ENCODE results near the gene PLA2G7. TPM values are rescaled to one million over a fixed set of nuclear protein-coding genes. Genes with fewer than 3 reads are reported as not detected.

The PLA2G7 gene
- polyA plus RNA-seq, 3 donors from 2014 or later, result 0.26 to 2.2 TPM; not detected in 1

GRCh38 chr6:46741482-46741881 is 6.3 kb upstream of the PLA2G7 start:
- Mint-ChIP-seq H3K27ac (no peak overlapping the region), H3K9me3 (peaks cover 0 to 4% (median under 1%) of the 10 kb centered on the region in 6 donors), H3K27me3 (ENCODE audit: low read depth in 3 of 3) (peaks cover 10 to 11% (median 10%) of the 10 kb centered on the region in 3 donors), H3K4me1 (no peaks in the 10 kb centered on the region), H3K36me3 (no peaks in the 10 kb centered on the region), H3K4me3 (no peak overlapping the region)
- DNase-seq, result no peak

GRCh38 chr6:46736906-46737305 is 1.7 kb upstream of the PLA2G7 start:
- Mint-ChIP-seq H3K4me1 (no peaks in the 10 kb centered on the region), H3K27ac (no peak overlapping the region), H3K27me3 (ENCODE audit: low read depth in 3 of 3) (peaks cover 9 to 37% (median 22%) of the 10 kb centered on the region in 3 donors), H3K9me3 (peaks cover 0 to 4% (median 0%) of the 10 kb centered on the region in 6 donors), H3K36me3 (peaks cover 0 to 4% (median 0%) of the 10 kb centered on the region in 3 donors), H3K4me3 (no peak overlapping the region)
- DNase-seq, result no peak

GRCh38 chr6:46735720-46736031 is 501 bp upstream of the PLA2G7 start:
- DNase-seq, result no peak
- H3K4me1 Mint-ChIP-seq, result no peaks in the 10 kb centered on the region
- peaks cover 0 to 4% (median 0%) of the 10 kb centered on the region in 6 donors for H3K9me3 Mint-ChIP-seq
- H3K36me3 Mint-ChIP-seq, result peaks cover 0 to 4% (median 0%) of the 10 kb centered on the region in 3 donors
- no peak overlapping the region for H3K27ac Mint-ChIP-seq
- peaks cover 9 to 36% (median 22%) of the 10 kb centered on the region in 3 donors for H3K27me3 Mint-ChIP-seq (ENCODE audit: low read depth in 3 of 3)
- peak overlapping the region in 1 of 5 donors; percentile 48 for H3K4me3 Mint-ChIP-seq

- peaks cover 9 to 39% (median 20%) of the 10 kb centered on the region in 3 donors for H3K27me3 Mint-ChIP-seq (ENCODE audit: low read depth in 3 of 3)
- peaks cover 0 to 4% (median 0%) of the 10 kb centered on the region in 3 donors for H3K36me3 Mint-ChIP-seq
- DNase-seq, result no peak
- H3K9me3 Mint-ChIP-seq, result peaks cover 0 to 4% (median 0%) of the 10 kb centered on the region in 6 donors
- no peak overlapping the region for H3K4me3 Mint-ChIP-seq
- no peak overlapping the region for H3K27ac Mint-ChIP-seq
- H3K4me1 Mint-ChIP-seq, result no peaks in the 10 kb centered on the region
Observed at GRCh38 chr6:46733341-46733801, 1.8 kb downstream of the PLA2G7 start.

GRCh38 chr6:46730921-46731461 is 4.2 kb downstream of the PLA2G7 start:
- H3K4me3 Mint-ChIP-seq, result no peak overlapping the region
- H3K36me3 Mint-ChIP-seq, result peaks cover 0 to 4% (median 0%) of the 10 kb centered on the region in 3 donors
- H3K27ac Mint-ChIP-seq, result no peak overlapping the region
- no peak for DNase-seq
- H3K27me3 Mint-ChIP-seq (ENCODE audit: low read depth in 3 of 3), result peaks cover 3 to 32% (median 17%) of the 10 kb centered on the region in 3 donors
- H3K9me3 Mint-ChIP-seq, result no peaks in the 10 kb centered on the region
- H3K4me1 Mint-ChIP-seq, result no peaks in the 10 kb centered on the region

- Mint-ChIP-seq H3K27ac (no peak overlapping the region), H3K27me3 (ENCODE audit: low read depth in 3 of 3) (peaks cover 3 to 29% (median 13%) of the 10 kb centered on the region in 3 donors), H3K4me1 (no peaks in the 10 kb centered on the region), H3K4me3 (no peak overlapping the region), H3K9me3 (no peaks in the 10 kb centered on the region), H3K36me3 (peaks cover 0 to 4% (median 0%) of the 10 kb centered on the region in 3 donors)
- no peak for DNase-seq
Observed at GRCh38 chr6:46729787-46730326, 5.3 kb downstream of the PLA2G7 start.

- no peaks in the 10 kb centered on the region for H3K9me3 Mint-ChIP-seq
- peaks cover 2 to 14% (median 2%) of the 10 kb centered on the region in 3 donors for H3K27me3 Mint-ChIP-seq (ENCODE audit: low read depth in 3 of 3)
Observed at GRCh38 chr6:46720401-46720800, 14.8 kb downstream of the PLA2G7 start.

GRCh38 chr6:46719099-46719498 is 16.1 kb downstream of the PLA2G7 start:
- H3K4me1 Mint-ChIP-seq, result no peaks in the 10 kb centered on the region
- H3K4me3 Mint-ChIP-seq, result no peak overlapping the region
- no peaks in the 10 kb centered on the region for H3K9me3 Mint-ChIP-seq
- H3K27ac Mint-ChIP-seq, result no peak overlapping the region
- peaks cover 2 to 14% (median 2%) of the 10 kb centered on the region in 3 donors for H3K27me3 Mint-ChIP-seq (ENCODE audit: low read depth in 3 of 3)
- no peak for DNase-seq
- no peaks in the 10 kb centered on the region for H3K36me3 Mint-ChIP-seq

More at GRCh38 chr6:46720401-46720800, 14.8 kb downstream of the PLA2G7 start:
- DNase-seq, result no peak
- H3K36me3 Mint-ChIP-seq, result no peaks in the 10 kb centered on the region
- H3K27ac Mint-ChIP-seq, result no peak overlapping the region
- H3K4me3 Mint-ChIP-seq, result no peak overlapping the region
- H3K4me1 Mint-ChIP-seq, result no peaks in the 10 kb centered on the region

- Mint-ChIP-seq H3K9me3 (peaks cover 0 to 5% (median 0%) of the 10 kb centered on the region in 6 donors), H3K27ac (no peak overlapping the region), H3K4me3 (no peak overlapping the region), H3K27me3 (ENCODE audit: low read depth in 3 of 3) (peaks cover 2 to 12% (median 4%) of the 10 kb centered on the region in 3 donors), H3K36me3 (no peaks in the 10 kb centered on the region), H3K4me1 (no peaks in the 10 kb centered on the region)
- DNase-seq, result no peak
Observed at GRCh38 chr6:46715141-46715540, 20.0 kb downstream of the PLA2G7 start.

- H3K36me3 Mint-ChIP-seq, result no peaks in the 10 kb centered on the region
- peaks cover 2 to 4% (median 2%) of the 10 kb centered on the region in 3 donors for H3K27me3 Mint-ChIP-seq (ENCODE audit: low read depth in 3 of 3)
Observed at GRCh38 chr6:46711491-46711890, 23.7 kb downstream of the PLA2G7 start.

GRCh38 chr6:46706464-46706863 is 28.7 kb downstream of the PLA2G7 start:
- Mint-ChIP-seq H3K27me3 (ENCODE audit: low read depth in 3 of 3) (peaks cover 0 to 9% (median 2%) of the 10 kb centered on the region in 3 donors), H3K36me3 (no peaks in the 10 kb centered on the region), H3K4me1 (no peaks in the 10 kb centered on the region), H3K27ac (no peak overlapping the region), H3K9me3 (no peaks in the 10 kb centered on the region), H3K4me3 (no peak overlapping the region)
- DNase-seq, result no peak

More at GRCh38 chr6:46711491-46711890, 23.7 kb downstream of the PLA2G7 start:
- no peak for DNase-seq
- Mint-ChIP-seq H3K9me3 (peaks cover 0 to 5% (median 0%) of the 10 kb centered on the region in 6 donors), H3K4me1 (no peaks in the 10 kb centered on the region), H3K27ac (no peak overlapping the region), H3K4me3 (no peak overlapping the region)

GRCh38 chr6:46704562-46704961 is 30.6 kb downstream of the PLA2G7 start:
- Mint-ChIP-seq H3K9me3 (no peaks in the 10 kb centered on the region), H3K4me1 (no peaks in the 10 kb centered on the region), H3K36me3 (no peaks in the 10 kb centered on the region), H3K27me3 (ENCODE audit: low read depth in 3 of 3) (peaks cover 0 to 5% (median 0%) of the 10 kb centered on the region in 3 donors), H3K27ac (no peak overlapping the region), H3K4me3 (no peak overlapping the region)
- no peak for DNase-seq

GRCh38 chr6:46699970-46700369 is 35.2 kb downstream of the PLA2G7 start:
- DNase-seq, result no peak
- Mint-ChIP-seq H3K36me3 (no peaks in the 10 kb centered on the region), H3K4me1 (no peaks in the 10 kb centered on the region), H3K9me3 (peaks cover 0 to 3% (median 0%) of the 10 kb centered on the region in 6 donors), H3K4me3 (no peak overlapping the region), H3K27ac (no peak overlapping the region), H3K27me3 (ENCODE audit: low read depth in 3 of 3) (peaks cover 0 to 5% (median 0%) of the 10 kb centered on the region in 3 donors)

- H3K27ac Mint-ChIP-seq, result no peak overlapping the region
- DNase-seq, result no peak
- no peaks in the 10 kb centered on the region for H3K4me1 Mint-ChIP-seq
- H3K9me3 Mint-ChIP-seq, result peaks cover 0 to 2% (median 0%) of the 10 kb centered on the region in 6 donors
- H3K36me3 Mint-ChIP-seq, result no peaks in the 10 kb centered on the region
- peaks cover 3 to 8% (median 5%) of the 10 kb centered on the region in 3 donors for H3K27me3 Mint-ChIP-seq (ENCODE audit: low read depth in 3 of 3)
- H3K4me3 Mint-ChIP-seq, result no peak overlapping the region
Observed at GRCh38 chr6:46690911-46691451, 44.2 kb downstream of the PLA2G7 start.
